Gastrocnemius medialis (tissue), 4 donors: ENCODE measurements around the gene RNF220.

Source experiments
- POLR2A ChIP-seq, 2 donors: fragments of 450-650 bp; IDR thresholded peaks; one replicate each; pipeline ENCODE4 v1.6.1; 2017; ENCODE audit warnings: antibody characterized with exemption in 2 of 2, mild to moderate bottlenecking in 2 of 2, moderate library complexity in 2 of 2
- TF ChIP-seq, protein P1 (sequence below), 5 experiments: fragments of 450-650 bp in 3 of 5; fragments of 200-600 bp in 2 of 5; sonication (generic) in 2 of 5; IDR thresholded peaks in 4 of 5; conservative IDR thresholded peaks in 1 of 5; 1 replicate in 4 of 5; 2 replicates in 1 of 5; pipeline ENCODE4 v1.5.1; 2016 to 2019; ENCODE audit warnings: antibody characterized with exemption in 5 of 5, mild to moderate bottlenecking in 3 of 5, moderate library complexity in 3 of 5

DNA sequence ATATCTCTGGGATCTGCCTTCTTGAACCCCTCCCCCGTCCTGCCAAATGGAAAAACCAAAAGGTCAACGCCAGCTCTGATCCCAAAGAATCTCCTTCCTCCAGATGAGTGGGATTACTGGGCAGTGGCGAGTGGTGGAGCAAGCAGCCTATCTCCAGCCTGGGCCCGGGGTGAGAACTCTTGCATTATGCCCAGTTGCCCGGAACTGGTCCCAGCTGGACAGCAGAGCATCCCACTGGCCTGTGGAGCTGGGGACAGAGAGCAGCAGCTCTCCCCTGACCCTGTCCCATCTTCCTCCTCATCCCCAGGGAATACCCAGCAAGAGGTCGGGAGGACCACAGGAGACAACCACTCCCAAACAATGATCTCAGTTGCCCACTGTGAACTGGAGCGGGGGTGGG is 138.7 kb downstream of the RNF220 start:
- TF ChIP-seq, protein P1, sequence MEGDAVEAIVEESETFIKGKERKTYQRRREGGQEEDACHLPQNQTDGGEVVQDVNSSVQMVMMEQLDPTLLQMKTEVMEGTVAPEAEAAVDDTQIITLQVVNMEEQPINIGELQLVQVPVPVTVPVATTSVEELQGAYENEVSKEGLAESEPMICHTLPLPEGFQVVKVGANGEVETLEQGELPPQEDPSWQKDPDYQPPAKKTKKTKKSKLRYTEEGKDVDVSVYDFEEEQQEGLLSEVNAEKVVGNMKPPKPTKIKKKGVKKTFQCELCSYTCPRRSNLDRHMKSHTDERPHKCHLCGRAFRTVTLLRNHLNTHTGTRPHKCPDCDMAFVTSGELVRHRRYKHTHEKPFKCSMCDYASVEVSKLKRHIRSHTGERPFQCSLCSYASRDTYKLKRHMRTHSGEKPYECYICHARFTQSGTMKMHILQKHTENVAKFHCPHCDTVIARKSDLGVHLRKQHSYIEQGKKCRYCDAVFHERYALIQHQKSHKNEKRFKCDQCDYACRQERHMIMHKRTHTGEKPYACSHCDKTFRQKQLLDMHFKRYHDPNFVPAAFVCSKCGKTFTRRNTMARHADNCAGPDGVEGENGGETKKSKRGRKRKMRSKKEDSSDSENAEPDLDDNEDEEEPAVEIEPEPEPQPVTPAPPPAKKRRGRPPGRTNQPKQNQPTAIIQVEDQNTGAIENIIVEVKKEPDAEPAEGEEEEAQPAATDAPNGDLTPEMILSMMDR (IDR thresholded peaks at IDR 0.05 in 4 of 5, conservative IDR thresholded peaks at IDR 0.05 in 1 of 5), result no peak
- no peak for TF ChIP-seq POLR2A (IDR thresholded peaks at IDR 0.05)
